Globus pallidus (tissue), 1 donor: ENCODE results near the gene URGCP.
A peak's percentile ranks its signal among the peaks of the same experiment; 100 is the strongest.

Experiments
- DNase-seq: peaks from one replicate; pipeline ENCODE4 v3.0.0-alpha.2; 2015; ENCODE audit warnings: low spot score

The URGCP gene, protein sequence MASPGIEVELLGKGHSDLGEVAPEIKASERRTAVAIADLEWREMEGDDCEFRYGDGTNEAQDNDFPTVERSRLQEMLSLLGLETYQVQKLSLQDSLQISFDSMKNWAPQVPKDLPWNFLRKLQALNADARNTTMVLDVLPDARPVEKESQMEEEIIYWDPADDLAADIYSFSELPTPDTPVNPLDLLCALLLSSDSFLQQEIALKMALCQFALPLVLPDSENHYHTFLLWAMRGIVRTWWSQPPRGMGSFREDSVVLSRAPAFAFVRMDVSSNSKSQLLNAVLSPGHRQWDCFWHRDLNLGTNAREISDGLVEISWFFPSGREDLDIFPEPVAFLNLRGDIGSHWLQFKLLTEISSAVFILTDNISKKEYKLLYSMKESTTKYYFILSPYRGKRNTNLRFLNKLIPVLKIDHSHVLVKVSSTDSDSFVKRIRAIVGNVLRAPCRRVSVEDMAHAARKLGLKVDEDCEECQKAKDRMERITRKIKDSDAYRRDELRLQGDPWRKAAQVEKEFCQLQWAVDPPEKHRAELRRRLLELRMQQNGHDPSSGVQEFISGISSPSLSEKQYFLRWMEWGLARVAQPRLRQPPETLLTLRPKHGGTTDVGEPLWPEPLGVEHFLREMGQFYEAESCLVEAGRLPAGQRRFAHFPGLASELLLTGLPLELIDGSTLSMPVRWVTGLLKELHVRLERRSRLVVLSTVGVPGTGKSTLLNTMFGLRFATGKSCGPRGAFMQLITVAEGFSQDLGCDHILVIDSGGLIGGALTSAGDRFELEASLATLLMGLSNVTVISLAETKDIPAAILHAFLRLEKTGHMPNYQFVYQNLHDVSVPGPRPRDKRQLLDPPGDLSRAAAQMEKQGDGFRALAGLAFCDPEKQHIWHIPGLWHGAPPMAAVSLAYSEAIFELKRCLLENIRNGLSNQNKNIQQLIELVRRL

DNA sequence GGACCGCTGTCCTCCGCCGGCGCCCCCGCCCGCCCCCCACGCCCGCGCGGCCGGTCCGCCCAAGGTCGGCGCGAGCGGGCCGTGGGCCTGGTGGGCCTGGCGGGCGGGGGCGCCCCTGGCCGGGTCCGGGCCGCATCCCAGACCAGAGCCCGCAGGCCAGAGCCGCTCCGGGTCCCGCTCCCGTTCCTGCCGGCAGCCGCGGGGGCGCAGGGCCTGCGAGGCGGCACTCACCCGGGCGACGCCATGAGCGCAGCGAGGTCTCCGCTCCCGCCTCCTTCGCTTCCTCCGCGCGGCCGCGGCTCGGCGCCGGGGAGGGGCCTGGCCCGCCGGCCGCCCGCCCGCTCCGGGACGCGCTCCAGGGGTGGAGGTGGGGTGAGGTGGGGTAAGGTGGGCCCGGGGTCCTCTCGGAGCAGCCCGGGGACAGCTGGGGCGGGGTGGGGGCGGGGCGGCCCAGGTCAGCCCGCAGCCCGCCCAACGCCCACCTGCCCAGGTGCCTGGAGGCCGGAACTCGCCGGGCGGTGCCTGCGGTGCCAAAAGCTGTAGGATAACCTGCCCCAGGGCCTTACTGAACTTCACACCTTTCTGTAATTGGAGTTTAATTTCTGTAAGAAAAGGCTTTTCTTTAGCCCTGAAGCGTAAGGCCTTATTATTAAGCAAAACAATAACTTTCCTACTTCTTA is at the start of gene URGCP:
URGCP (minus strand) TSS at position 266 of the 680 bp plus-strand sequence; CDS start at position 245, 21 bp downstream.
- DNase-seq = peak; percentile 35

DNA sequence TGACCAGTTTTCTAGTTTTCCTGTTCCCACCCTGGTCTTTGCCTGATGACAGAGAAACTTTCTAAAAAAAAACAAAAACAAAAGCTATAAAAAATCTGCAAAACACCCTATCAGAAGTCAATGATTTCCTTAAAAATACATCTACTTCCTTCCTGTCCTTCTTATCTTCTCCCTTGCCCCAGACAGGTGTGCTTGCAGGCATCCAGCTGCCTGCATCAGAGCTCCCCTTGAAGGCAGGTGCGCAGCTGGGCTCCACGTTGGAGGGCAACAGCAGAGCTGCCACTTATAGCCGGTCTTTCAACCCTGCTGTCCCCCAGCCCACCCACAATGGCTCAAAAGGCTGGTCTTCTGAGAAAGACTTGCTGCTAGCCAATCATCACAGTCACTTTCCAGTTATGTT is 49.6 kb upstream of the URGCP start:
- DNase-seq = no peak

DNA sequence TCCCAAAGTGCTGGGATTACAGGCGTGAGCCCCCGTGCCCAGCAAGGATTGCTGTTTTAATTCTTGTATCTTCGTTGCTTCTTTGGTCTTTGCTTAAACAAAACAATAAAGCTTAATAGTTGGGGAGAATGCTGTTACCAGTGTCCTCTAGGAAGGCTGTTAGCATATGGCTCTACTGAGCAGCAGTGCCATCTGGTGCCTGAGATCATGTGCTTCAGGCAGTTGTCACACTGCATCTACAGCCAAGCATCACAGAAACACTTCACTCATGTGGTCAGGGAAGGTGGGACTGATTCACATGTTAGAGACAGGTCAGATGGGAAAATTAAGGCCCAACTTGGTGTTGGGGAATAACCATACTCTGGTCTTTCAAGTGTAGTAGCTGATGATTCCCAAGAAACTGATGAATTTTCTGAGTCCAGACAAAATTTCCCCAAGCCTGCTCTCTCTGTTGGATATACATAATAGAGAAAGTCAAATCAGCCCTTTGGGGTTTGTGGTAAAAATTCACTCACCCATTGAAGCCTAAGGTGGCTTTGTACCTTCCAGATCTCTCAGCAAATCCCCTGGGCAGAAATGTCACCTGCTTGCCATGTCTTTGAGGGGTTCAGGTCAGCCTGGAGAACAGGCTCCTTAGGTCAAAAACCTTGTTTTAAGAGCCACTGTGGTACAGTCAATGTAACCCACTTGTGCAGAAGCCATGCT is 48.3 kb upstream of the URGCP start:
- peak; percentile 68 for DNase-seq

DNA sequence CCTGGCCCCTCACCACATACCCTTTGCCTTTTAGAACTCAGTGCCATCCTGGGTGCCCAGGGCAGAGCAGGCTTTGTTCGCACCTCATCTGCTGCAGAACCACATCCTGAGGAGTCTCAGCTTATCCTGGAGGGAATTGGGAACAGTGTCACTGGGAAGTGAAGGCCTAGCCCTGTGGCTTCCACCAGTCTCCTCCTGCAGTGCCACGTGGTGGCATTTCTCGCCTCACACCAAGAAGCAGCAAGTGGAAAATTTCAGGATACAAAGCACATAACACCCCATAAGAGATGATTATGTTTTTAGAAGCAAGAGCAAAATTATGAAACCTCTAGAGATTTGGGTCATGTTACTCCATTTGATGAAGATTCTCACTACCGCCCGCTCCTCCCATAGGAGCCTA is 46.7 kb upstream of the URGCP start:
- DNase-seq = no peak

DNA sequence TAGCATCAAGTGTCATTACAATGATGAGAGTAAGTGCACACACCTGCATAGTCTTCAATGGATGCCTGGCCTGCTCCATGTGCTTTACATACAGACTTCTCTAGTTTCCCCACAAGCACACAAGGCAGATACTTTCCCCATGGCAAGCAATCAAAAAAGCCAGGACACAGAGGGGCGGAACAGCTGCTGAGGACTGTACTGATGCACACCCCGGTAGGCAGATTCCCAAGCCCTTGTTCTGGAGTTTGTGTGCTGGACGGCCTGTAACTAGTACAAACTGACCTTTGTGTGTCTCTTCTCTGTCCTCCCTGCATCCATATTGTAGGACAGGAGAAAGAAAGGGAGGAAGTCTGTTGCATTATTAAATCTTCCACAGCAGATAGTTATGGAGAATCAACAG is 45.6 kb upstream of the URGCP start:
- DNase-seq = no peak

DNA sequence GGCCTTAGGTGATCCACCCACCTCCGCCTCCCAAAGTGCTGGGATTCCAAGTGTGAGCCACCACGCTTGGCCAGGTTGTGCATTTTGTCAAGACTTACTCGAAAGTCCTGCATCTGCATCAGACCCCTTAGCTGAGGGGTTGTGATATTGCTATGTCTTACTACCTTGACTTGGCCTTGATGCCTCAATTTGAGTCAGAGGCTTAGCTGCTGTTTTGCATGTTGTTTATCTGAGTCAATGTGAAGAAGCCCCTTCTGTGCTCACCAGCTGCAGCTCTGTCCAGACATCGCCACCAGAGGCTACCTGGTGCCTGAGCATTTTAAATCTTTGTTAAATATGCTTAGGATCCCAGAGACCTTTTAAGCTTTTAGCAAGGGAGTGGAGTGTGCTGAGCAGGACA is 37.9 kb upstream of the URGCP start:
- DNase-seq = no peak

DNA sequence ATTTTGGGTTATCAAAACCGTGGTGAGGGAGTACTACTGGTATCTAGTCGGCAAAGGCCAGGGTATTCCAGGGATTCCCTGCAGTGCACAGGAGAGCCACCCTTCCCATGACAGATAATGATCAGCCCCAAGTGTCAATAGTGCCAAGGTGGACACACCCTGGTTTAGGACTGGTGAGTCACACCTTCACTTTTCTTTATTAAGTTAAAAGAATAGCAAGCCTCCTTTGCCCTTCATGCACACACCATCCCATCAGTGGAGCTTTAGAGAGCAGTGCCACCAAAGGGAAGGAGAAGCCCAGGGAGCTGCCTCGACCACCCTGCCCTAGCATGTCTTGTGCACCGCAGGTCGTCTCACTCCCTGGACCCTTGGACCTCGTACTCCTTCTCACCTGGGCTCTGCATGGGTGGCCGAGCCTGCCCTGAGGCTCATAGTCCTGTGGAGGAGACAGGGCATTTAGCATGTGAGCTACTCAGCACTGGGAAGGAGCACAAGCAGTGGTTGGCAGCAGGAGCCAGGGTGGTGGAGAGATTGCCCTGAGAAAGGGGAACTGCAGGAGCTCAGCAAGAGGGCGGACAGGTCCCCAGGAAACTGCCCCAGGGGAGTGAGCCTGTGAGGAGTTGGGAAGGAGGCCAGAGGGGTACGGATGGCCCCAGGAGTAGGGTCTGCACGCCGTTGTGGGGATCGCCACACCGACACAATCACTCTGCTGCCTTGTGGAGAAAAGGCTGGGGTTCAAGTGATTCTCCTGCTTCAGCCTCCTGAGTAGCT is 37.2 kb upstream of the URGCP start:
- no peak for DNase-seq

DNA sequence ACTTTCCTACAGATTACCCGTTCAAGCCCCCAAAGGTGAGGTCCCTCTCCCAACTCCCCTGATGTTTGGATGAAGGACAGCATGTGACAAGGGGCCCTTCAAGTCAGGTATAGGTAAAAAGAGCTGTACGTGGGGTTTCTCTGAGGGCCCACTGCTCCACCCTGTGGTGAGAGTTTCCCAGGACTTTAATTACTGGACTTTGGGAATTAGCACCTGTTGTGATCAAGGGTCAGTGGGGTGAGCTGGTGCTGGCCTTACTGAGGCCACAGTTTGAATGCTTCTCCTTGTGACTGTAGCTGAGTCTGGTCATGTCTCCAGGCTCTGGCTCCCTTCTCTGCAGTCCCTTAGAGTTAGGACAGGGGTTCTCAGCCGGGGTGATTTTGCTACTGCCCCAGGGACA is 36.6 kb upstream of the URGCP start:
- no peak for DNase-seq

DNA sequence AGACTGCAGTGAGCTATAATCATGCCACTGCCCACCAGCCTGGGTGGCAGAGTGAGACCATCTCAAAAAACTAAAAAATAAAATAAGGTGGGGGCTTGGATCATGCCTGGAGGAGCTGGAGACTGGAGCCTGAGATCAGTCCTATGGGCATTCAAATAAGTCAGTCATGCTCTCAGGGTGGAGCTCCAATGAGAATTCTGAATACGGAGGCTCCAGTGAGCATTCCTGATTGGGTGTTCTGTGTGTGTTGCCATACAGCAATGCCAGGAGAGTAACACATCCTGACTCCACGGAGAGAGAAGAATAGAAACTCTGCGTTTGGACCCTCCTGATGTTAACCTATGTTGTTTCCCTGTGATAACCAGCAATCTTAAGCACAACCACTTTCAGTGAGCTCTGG is 35.9 kb upstream of the URGCP start:
- DNase-seq = no peak

DNA sequence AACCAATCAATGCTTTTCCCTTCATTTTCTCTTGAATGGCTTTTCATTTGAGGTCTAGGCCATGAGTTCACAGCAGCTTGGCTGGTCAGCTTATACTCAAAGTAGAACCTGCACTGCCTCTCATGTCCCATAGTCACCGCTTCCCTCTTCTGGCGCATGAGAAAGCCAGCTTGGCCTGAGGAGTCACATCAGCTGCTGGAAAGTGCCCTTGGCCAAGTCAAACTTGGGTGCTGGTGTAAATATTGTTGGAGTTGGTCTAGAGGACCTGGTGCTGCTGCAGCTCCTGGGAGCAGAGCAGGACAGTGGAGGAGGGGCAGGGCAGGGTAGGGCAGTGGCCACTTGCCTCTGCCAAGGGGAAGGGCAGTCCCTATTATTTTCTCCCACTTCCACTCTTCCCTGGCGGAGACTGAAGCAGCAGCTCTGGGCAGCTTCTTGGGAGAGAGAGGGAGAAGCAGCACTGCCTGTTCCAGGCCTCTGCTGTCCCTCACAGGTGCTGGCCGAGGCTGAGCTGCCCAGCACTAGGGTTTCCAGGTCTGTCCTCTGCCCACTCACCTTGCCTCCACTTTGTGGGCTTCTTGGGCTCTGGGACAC is 32.6 kb upstream of the URGCP start:
- DNase-seq = no peak

DNA sequence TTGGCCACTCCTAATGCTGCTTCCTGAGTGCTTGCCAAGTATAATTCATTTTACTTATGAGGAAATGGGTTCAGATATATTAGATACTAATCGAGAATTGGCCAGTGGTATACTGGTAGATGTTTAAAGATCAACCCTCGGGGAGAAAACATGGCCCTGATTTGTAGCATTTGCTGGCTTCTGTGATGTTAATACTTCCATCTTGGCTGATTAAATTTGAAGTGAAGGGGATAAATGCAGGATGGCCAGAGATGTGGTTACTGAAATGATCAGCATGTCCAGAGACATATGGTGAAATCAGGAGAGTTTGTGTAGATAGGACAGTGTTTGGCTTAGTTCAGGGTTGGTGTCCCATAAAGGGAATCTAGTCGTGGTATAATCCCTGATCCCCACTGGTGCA is 31.0 kb upstream of the URGCP start:
- DNase-seq = no peak

DNA sequence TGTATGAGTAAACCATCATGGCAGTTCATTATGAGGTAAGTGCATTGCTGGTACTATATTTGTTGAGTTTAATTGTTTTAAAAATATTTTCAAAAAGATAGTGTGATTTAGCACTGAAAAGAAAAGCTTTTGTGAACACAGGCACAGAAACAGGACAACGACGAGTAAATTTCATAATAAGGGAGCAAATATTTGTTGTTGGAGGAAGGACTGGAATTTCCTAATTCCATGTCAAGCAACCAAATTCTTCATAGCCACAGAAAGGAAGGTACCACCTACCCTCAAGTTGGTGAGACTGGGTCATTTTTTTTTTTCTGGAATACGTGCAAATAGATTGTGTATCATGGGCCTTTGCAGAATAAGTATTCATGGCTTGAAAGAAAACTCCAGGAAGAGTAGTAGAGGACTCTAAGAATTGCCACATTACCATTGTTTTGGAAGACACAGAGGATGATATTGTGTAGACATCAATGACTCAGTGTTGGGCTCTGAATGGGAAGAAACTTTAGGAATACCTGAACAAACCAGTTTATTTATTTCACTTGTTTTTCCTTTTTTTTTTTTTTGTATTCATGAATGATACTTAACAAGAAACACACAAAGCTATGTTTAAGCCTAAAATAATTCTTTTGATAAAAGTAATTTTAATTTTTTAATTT is 27.6 kb upstream of the URGCP start:
- DNase-seq = no peak

DNA sequence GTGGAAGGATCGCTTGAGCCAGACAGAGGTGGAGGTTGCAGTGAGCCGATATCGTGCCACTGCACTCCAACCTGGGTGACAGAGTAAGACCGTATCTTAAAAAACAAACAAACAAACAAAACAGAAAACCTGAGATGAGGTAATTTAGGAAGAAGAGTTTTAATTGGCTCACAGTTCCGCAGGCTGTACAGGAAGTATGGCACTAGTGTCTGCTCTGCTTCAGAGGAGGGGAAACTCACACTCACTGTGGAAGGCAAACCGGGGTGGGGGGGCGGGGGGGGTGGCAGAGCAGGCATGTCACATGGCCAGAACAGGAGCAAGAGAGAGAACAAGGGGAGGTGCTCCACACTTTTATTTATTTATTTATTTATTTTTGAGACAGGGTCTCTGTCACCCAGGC is 24.9 kb upstream of the URGCP start:
- no peak for DNase-seq

DNA sequence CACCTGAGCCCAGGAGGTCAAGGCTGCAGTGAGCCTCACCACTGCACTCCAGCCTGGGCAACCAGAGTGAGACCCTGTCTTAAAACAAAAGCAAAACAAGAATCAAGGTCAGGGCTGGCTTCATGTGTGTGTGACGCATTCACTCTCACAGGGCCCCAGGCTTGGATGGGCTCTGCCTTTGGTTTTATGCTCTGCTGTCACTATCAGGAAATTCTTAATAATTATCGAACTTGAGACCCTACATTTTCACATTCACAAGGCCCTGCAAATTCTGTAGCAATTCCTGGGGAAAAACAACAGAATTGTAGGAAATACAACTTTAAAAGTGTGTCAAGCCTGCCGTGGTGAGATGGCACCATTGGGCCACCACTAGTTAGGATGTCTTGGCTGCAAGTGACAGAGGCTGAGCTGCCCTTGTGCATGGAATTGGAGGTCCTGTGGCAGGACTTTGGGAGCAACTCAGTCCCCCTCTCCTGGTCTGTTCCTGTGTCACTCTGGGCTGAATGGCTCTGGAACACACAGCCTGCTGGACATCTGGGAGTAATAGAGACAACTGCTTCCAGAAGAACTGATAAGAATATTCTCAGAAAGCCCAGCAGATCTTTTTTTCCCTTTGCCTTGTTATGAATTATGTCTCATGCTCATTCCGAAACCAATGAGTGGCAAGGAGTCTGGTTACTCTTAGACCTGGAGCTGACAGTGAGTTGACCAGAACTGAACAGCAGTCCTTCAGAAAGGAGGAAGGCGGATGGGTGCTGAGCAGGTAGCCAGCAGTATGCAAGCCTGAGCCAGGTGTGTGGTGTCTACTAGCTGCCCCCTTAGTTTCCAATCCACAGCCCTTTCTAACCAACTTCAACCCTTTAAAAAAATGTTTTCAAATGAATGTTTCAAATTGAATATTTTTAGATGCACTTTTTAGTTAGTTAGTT is 23.4 kb upstream of the URGCP start:
- no peak for DNase-seq

DNA sequence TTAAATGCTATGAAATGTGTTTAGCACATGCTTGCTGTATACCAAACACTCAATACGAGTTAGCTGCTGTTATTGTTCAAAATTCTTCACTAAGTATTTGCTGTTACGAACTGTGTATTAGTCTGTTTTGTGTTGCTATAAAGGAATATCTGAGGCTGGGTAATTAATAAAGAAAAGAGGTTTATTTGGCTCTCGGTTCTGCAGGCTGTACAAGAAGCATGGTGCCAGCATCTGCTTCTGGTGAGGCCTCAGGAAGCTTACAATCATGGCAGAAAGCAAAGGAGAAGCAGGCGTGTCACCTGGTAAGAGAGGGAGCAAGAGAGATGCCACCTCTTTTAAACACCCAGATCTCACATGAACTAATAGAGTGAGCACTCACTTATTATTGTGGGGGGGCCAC is 21.4 kb upstream of the URGCP start:
- DNase-seq = no peak

DNA sequence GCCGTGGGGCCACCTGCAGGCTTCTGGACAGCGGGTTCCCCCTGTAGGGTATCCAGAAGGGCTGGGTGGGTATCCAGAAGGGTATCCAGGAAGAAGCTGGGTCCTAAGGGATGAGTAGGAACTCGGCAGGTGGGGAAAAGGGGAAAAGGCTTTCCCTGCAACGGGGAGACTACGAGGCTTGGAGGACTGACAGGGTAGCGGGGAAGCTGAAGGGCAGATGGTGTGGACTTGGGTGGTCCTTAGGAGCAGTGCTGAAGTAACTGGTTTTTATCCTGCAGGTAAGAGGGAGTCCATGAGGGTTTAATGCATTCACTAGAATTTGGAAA is 20.4 kb upstream of the URGCP start:
- DNase-seq = no peak

DNA sequence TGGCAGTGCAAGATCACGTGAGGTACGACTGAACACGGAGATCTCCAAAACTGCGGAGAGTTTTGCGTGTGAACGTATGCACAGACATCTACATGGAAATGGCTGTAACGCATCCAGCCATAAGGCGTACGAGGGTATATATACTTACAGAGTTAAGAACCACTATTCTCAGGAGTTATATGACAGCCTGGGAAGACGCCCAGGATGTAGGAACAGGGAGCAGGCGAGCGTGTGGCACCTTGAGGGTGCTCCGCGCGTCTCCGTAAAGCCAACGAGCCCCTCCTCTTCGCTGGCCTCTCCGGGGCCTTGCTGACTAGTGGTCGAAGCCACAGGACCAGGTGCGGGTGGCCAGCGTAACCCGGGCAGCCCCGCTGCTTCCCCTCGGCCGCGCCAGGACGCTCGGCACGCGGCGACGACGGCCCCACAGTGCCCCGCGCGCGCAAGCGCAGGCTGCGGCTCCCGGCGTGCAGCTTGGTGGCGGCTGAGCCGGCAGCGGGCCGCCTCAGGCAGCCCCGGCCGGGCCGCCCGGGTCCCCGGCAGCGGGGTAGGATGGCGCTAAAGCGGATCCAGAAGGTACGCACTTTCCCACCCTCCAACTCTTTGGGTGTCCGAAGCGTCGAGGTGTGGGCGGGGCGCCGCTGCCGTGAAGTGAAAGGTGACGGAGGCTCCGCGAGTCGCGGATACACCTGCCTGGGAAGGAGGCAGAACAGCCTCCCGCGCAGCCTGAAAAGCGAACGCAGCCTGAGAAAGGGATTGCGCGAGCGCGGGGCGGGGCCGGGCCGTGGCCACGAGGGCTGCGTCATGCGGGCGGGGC is 19.8 kb upstream of the URGCP start, which contains the start of gene UBE2D4:
UBE2D4 (plus strand) TSS at position 453 of the 814 bp plus-strand sequence; CDS start at position 550, 97 bp downstream.
- peak; percentile 68 for DNase-seq

DNA sequence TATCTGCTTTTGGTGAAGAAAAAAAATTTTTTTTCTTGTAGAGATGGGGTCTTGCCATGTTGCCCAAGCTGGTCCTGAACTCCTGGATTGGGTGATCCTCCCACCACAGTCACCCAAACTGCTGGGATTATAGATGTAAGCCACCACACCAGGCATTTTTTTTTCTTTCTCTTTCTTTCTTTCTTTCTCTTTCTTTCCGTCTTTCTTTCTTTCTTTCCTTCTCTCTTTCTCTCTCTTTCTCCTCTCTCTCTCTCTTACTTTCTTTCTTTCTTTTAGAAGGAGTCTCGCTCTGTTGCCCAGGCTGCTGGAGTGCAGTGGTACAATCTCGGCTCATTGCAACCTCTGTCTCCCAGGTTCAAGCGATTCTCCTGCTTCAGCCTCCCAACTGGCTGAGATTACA is 16.3 kb upstream of the URGCP start:
- DNase-seq = no peak
